HFFc6 (cell line): ENCODE measurements around the gene MISFA. TPM values are rescaled to one million over a fixed set of nuclear protein-coding genes. Genes with fewer than 3 reads are reported as not detected.
"Not testable (repeated sequence)": the region's sequence is repeated elsewhere in the genome, so short reads cannot be mapped to it uniquely, and the experiment has no call there.

Experiments used
- DNase-seq: peaks from one replicate; pipeline ENCODE4 v3.0.0-alpha.2; 2018
- H3K27ac Mint-ChIP-seq: 2 replicates; pipeline ENCODE4 v1.8.0; 2020; ENCODE audit warnings: mild to moderate bottlenecking, mixed read lengths
- H3K27me3 Mint-ChIP-seq: 2 replicates; pipeline ENCODE4 v1.8.0; 2021; ENCODE audit warnings: mild to moderate bottlenecking, moderate library complexity, mixed read lengths; ENCODE audit not compliant: insufficient read depth
- H3K36me3 Mint-ChIP-seq: 2 replicates; pipeline ENCODE4 v1.8.0; 2021; ENCODE audit warnings: low read depth, mixed read lengths
- H3K4me1 Mint-ChIP-seq: 2 replicates; pipeline ENCODE4 v1.8.0; 2020; ENCODE audit warnings: low read depth, mixed read lengths
- H3K4me3 Mint-ChIP-seq: 2 replicates; pipeline ENCODE4 v1.8.0; 2020; ENCODE audit warnings: mild to moderate bottlenecking, moderate library complexity, mixed read lengths
- H3K9me3 Mint-ChIP-seq: 2 replicates; pipeline ENCODE4 v1.8.0; 2020; ENCODE audit warnings: mild to moderate bottlenecking, mixed read lengths
- total RNA-seq, 6 experiments: library from RNA; stranded (reverse); fragmentation: NEBNext Ultra II Directional; extraction: Animal tissue kit (Norgen Biotek cat#: 25700); gene quantifications; 2 replicates in 1 of 6; 3 replicates in 5 of 6; pipeline ENCODE4 v1.2.3, GENCODE V29; 2021
- TF ChIP-seq, protein P1 (sequence below): fragments of 200-600 bp; sonication (generic); IDR thresholded peaks from 2 replicates; pipeline ENCODE4 v1.5.0; 2021; ENCODE audit warnings: antibody characterized with exemption, mild to moderate bottlenecking

Gene MISFA
- total RNA-seq, 6 experiments from 2014 or later, result 1.5 to 2.8 (median 2.4) TPM

DNA sequence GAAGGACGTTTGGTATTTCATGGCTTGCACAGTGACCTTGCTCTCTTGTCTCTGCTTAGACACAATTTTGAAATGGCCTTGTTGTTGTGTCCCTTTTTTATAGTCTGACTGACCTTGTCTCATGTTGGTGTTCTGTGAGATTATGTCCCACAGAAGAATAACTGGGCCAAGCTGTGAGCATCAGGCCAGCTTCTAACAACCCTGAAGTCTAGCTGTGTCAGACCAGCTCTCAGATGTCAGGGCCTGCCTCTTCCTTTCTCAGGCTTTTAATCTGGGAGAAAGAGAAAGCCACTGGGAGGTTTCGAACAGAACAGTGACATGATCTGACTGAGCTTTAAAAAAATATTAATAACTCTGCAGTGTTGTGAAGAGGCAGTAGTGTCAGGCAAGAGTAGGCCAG is 9.0 kb upstream of the MISFA start:
- H3K27ac Mint-ChIP-seq, result peak overlapping the region; percentile 9; the same call in 1 of the 2 replicates

DNA sequence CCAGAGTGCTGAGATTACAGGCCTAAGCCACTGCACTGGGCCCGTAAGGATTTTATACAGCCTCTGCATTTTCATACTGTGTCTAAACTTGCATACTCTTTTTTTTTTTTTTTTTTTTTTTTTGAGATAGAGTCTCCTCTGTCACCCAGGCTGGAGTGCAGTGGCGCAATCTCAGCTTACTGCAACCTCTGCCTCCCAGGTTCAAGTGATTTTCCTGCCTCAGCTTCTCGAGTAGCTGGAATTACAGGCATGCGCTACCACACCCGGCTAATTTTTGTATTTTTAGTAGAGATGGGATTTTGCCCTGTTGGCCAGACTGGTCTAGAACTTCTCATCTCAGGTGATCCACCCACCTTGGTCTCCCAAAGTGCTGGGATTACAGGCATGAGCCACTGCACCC is 5.5 kb upstream of the MISFA start:
- Mint-ChIP-seq H3K36me3 (0 out of 2 replicates have a peak, but pooled peaks cover 10% of the 10 kb centered on the region), H3K4me1 (peaks cover 30% of the 10 kb centered on the region)
- H3K27ac Mint-ChIP-seq, H3K9me3 Mint-ChIP-seq, H3K4me3 Mint-ChIP-seq, H3K27me3 Mint-ChIP-seq, DNase-seq: not testable (repeated sequence)

More for the DNA sequence above, 9.0 kb upstream of the MISFA start:
- TF ChIP-seq, protein P1, sequence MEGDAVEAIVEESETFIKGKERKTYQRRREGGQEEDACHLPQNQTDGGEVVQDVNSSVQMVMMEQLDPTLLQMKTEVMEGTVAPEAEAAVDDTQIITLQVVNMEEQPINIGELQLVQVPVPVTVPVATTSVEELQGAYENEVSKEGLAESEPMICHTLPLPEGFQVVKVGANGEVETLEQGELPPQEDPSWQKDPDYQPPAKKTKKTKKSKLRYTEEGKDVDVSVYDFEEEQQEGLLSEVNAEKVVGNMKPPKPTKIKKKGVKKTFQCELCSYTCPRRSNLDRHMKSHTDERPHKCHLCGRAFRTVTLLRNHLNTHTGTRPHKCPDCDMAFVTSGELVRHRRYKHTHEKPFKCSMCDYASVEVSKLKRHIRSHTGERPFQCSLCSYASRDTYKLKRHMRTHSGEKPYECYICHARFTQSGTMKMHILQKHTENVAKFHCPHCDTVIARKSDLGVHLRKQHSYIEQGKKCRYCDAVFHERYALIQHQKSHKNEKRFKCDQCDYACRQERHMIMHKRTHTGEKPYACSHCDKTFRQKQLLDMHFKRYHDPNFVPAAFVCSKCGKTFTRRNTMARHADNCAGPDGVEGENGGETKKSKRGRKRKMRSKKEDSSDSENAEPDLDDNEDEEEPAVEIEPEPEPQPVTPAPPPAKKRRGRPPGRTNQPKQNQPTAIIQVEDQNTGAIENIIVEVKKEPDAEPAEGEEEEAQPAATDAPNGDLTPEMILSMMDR, result no peak
- H3K9me3 Mint-ChIP-seq, result no peaks in the 10 kb centered on the region
- peaks cover 22% of the 10 kb centered on the region for H3K4me1 Mint-ChIP-seq
- DNase-seq, result no peak
- H3K36me3 Mint-ChIP-seq, result no peaks in the 10 kb centered on the region
- peaks cover 3% of the 10 kb centered on the region; the same call in 1 of the 2 replicates for H3K27me3 Mint-ChIP-seq
- H3K4me3 Mint-ChIP-seq, result no peak overlapping the region

DNA sequence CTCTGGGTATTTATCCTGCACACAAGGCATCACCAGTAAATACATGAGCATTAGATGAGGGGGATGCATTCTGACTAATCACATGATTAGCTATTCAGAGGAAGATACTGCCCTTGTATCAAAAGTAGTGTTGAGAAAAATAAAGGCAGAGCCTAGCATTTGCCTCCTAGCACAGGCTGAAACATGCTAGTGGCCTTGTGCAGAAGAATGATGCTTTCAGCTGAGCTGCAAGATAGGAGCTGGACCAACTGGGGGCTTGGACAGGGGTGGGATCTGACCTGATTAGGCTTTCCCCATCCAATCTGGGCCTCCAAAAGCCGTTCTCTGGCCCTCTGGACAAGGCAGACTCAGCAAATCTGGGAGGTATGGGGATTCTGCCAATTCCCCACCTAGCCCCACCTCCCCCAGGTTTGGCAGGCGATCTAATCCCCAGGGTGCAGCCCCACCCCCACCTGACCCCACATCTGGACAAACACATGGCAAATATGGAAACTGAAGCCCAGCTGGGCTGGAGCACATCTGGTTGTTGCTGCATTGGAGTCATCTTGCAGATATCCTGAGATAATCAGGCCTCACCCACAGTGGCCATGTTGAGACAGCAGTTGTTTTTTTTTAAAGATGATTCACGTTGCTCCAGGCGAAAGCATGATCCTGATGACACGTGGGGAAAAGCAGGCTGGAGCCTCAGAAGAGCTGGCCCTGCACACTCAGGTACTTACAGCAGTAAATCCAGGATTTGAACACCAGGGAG is 4.4 kb upstream of the MISFA start:
- peak; percentile 91 for DNase-seq
- H3K4me1 Mint-ChIP-seq, result peaks cover 36% of the 10 kb centered on the region
- H3K36me3 Mint-ChIP-seq, result 0 out of 2 replicates have a peak, but pooled peaks cover 10% of the 10 kb centered on the region
- H3K27ac Mint-ChIP-seq, result peak overlapping the region; percentile 81
- peak overlapping the region; percentile 27 for H3K4me3 Mint-ChIP-seq
- no peaks in the 10 kb centered on the region for H3K9me3 Mint-ChIP-seq
- TF ChIP-seq, protein P1, result no peak
- H3K27me3 Mint-ChIP-seq, result peaks cover under 1% of the 10 kb centered on the region; the same call in 1 of the 2 replicates

DNA sequence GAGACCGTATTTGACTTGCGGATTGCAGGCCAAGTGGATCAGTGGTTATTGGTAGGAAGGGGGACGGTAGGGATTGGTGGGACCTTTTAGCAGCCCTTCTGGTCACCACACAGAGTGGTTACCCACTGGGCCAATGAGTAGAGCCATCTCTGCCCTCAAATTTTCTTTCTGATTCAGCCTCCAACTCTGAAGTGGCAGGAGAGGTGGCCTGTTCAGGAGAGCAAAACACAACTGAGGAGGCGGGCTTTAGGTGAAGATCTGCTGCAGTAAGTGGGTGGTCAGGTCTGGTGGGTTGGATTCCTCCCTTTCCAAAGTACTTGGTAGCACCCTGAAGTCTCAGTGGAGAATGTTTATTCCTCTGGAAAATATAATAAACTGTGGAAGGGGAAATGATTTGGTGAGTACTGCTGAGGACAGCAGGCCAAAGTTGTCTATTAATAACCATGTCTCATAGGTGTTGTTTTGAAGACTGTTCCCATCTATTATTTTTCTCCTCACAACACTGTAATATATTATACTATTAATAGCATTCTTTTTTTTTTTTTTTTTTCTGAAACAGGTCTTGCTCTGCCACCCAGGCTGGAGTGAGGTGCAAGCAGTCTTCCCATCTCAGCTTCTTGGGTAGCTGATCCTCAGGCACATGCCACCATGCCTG is 1.5 kb downstream of the MISFA start:
- Mint-ChIP-seq H3K4me3 (no peak overlapping the region), H3K9me3 (no peaks in the 10 kb centered on the region), H3K4me1 (peaks cover 9% of the 10 kb centered on the region), H3K36me3 (0 out of 2 replicates have a peak, but pooled peaks cover 10% of the 10 kb centered on the region), H3K27ac (no peak overlapping the region), H3K27me3 (no peaks in the 10 kb centered on the region; the same call in 1 of the 2 replicates)
- DNase-seq, result no peak
- TF ChIP-seq, protein P1, result no peak

DNA sequence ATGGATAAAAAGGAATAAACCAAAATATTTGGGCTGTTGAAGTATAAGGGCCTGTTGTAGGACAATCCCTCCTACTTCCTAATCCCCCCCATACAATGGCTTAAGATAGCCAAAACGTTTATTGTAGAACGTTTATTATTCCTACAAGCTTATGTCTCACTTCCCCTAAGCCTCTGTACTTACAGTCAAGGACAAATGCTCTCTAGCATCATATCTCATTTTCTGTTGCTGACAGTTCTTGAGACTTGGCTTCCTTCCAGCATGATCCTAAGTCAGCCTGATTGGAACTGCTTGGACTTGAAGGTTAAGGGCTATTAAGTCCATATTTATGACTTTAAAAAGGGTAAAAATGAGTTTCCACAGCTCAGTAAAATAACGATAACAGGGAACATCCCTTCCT is 8.8 kb downstream of the MISFA start:
- peaks cover 20% of the 10 kb centered on the region for H3K36me3 Mint-ChIP-seq

More for the DNA sequence above, 8.8 kb downstream of the MISFA start:
- no peaks in the 10 kb centered on the region; the same call in 1 of the 2 replicates for H3K27me3 Mint-ChIP-seq
- no peak for DNase-seq
- no peak overlapping the region for H3K4me3 Mint-ChIP-seq
- peaks cover 10% of the 10 kb centered on the region for H3K4me1 Mint-ChIP-seq
- TF ChIP-seq, protein P1, result no peak
- H3K9me3 Mint-ChIP-seq, result no peaks in the 10 kb centered on the region
- no peak overlapping the region for H3K27ac Mint-ChIP-seq
